H1 (cell line): ENCODE measurements around the gene APEH.

Source experiments
- CREB1 ChIP-seq: IDR thresholded peaks from 2 replicates; pipeline ENCODE4 v1.6.1; 2012; ENCODE audit warnings: inconsistent platforms
- CTCF ChIP-seq, 3 experiments: IDR thresholded peaks; 1 replicate in 2 of 3; 2 replicates in 1 of 3; pipeline versions ENCODE4 v1.5.1 to v1.6.1; 2011; ENCODE audit warnings: low read length in 3 of 3, mild to moderate bottlenecking in 3 of 3, inconsistent platforms in 2 of 3, low read depth in 1 of 3, moderate library complexity in 1 of 3; ENCODE audit not compliant: insufficient read depth in 1 of 3; ENCODE audit errors: control extremely low read depth in 1 of 3
- HDAC6 ChIP-seq: IDR thresholded peaks from one replicate; pipeline ENCODE4 v1.7.1; 2012; ENCODE audit warnings: low read depth, mild to moderate bottlenecking, inconsistent platforms, low read length, moderate library complexity
- POLR2AphosphoS5 ChIP-seq: IDR thresholded peaks from 2 replicates; pipeline ENCODE4 v1.6.1; 2011; ENCODE audit warnings: low read depth, low read length
- RFX5 ChIP-seq: IDR thresholded peaks from 2 replicates; pipeline ENCODE4 v1.6.1; 2011; ENCODE audit warnings: low read depth, low read length, improper control_type of control experiment, borderline replicate concordance
- SRF ChIP-seq: IDR thresholded peaks from 2 replicates; pipeline ENCODE4 v1.6.1; 2011; ENCODE audit warnings: mild to moderate bottlenecking, low read depth, low read length, moderate library complexity
- SUZ12 ChIP-seq: fragments of 200-600 bp; sonication (generic); IDR thresholded peaks from 2 replicates; pipeline ENCODE4 v1.6.1; 2012; ENCODE audit warnings: mild to moderate bottlenecking, inconsistent platforms, low read length, moderate library complexity, mixed read lengths

GRCh38 chr3:49723296-49723627 lies 49.1 kb downstream of the APEH start:
- TF ChIP-seq CTCF (IDR thresholded peaks at IDR 0.05; ENCODE audit: control extremely low read depth in 1 of 3, insufficient read depth in 1 of 3, low read depth in 1 of 3, low read length in 3 of 3) (no peak), POLR2AphosphoS5 (peak; percentile 32; the same call in 1 of the 2 replicates), SRF (no peak), CREB1 (no peak), SUZ12 (no peak), HDAC6 (no peak), RFX5 (no peak)
